Muscle of arm (tissue), 14 donors: Measurements from ENCODE around the gene CLC. TPM values are rescaled to one million over a fixed set of nuclear protein-coding genes. Genes with fewer than 3 reads are reported as not detected.
"Not testable (repeated sequence)": the region's sequence is repeated elsewhere in the genome, so short reads cannot be mapped to it uniquely, and the experiment has no call there.

Source experiments
- DNase-seq: peaks from one replicate; pipeline ENCODE4 v3.0.0-alpha.2; 2013
- long read RNA-seq, 11 donors: transcript quantifications; one replicate each; lab custom pipeline, GENCODE V29; 2026
- polyA plus RNA-seq, 12 donors: library from polyadenylated mRNA; unstranded; fragments of 120-200 nt; gene quantifications; one replicate each; pipeline ENCODE4 v1.2.1, GENCODE V29; 2013; ENCODE audit not compliant: insufficient read length in 12 of 12

The CLC gene
- polyA plus RNA-seq, result 10 to 100 TPM in 1 of 12 donors, 1 to 10 TPM in 6, under 1 TPM in 2, not detected in 3; 0.77 to 15.0 (median 1.3) TPM
- long read RNA-seq, donor 1, result 0 reads
- long read RNA-seq, donor 2, partial matches to known transcripts, result 0 of 3 reads
- long read RNA-seq, donor 2, other reads (novel, unspliced or antisense), result 0 of 3 reads
- long read RNA-seq, donor 3, partial matches to known transcripts, result 0 of 1 reads
- long read RNA-seq, donor 3, other reads (novel, unspliced or antisense), result 0 of 1 reads
- long read RNA-seq, donor 4, partial matches to known transcripts, result 0 of 1 reads
- long read RNA-seq, donor 4, other reads (novel, unspliced or antisense), result 0 of 1 reads
- long read RNA-seq, donor 5, partial matches to known transcripts, result 0 of 2 reads
- long read RNA-seq, donor 5, other reads (novel, unspliced or antisense), result 0 of 2 reads
- long read RNA-seq, donor 6, partial matches to known transcripts, result 0 of 1 reads
- long read RNA-seq, donor 6, other reads (novel, unspliced or antisense), result 0 of 1 reads
- long read RNA-seq, donor 7, result 0 reads
- long read RNA-seq, donor 8, partial matches to known transcripts, result 0 of 1 reads
- long read RNA-seq, donor 8, other reads (novel, unspliced or antisense), result 0 of 1 reads
- long read RNA-seq, donor 9, partial matches to known transcripts, result 0 of 1 reads
- long read RNA-seq, donor 9, other reads (novel, unspliced or antisense), result 0 of 1 reads
- long read RNA-seq, donor 10, result 0 reads
- long read RNA-seq, donor 11, result 0 reads

DNA sequence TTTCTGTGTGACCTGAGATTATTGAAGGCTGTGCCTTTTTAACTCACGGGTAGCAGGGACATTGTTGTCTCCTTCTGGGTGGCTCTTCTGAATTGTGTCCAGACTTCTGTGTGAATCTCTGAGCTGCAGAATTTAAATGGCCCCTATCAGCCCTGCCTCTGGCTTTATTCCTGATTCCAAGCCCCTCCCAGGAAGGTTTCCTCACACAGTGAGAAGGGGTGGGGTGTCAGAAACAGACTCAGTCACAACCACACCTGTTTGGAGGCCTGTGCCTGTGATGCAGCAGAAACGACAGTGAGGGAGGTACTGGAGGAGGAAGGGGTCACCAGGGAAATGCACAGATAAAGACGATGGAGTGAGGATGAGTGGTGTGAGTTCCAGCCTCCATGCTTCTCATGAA lies at the start of gene CLC:
TSS of gene CLC (minus strand) at position 139 of the 400 bp plus-strand sequence. CDS start at position 62, 77 bp downstream.
- DNase-seq, result no peak

DNA sequence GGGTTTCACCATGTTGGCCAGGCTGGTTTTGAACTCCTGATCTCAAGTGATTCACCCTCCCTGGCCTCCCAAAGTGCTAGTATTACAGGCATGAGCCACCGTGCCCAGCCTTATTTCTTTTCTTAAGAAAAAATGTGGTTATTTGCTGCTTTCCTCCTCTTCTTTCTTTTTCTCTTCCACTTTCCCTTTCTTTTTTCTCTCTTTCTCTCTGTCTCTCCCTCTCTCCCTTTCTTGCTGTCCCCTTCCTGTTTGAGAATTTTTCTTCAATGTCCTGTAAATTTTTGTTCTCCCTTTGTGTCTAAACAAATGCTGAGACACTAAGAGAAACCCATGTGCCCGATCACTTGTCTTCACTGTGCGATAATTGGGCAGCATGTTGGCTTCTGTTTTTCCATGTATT lies 43.1 kb upstream of the CLC start:
- no peak for DNase-seq

DNA sequence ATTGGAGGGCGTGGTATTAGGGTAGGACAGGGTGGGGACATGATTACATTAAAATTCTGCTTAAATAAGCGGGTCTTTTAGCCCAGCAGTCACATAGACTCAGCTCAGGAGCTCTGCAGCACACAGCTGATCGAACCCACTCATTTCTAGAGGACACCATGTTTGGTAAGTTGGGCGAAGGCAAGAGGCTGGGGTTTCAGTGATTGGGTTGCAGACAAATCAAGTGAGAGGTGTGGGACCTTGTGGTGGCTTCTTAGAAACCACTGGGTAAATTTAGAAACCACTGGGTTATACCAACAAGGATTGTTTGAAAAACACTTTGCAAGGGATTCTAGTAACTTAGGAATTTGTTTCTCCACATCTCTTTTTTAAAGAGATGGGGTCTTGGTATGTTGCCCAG lies 40.9 kb upstream of the CLC start, which contains the start of gene LEUTX:
TSS of gene LEUTX (plus strand) at position 92 of the 400 bp plus-strand sequence. CDS start at position 159, 67 bp downstream.
- no peak for DNase-seq

DNA sequence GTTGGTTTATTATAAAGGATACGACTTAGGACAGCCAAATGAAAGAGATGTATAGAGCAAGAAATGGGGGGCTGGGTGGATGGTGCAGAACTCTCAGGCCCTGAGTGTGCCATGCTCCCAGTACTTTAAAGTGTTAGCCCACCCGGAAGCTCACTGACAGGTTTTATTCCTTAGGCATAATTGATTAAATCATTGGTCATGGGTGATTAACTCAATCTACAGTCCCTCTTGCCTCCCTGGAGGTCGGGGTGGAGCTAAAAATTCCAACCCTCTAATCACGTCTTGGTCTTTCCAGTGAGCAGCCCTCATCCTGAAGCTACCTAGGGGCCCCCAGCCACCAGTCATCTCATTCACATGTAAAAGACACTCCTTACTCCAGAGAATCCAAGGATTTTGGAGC lies 31.0 kb upstream of the CLC start:
- DNase-seq, result no peak

DNA sequence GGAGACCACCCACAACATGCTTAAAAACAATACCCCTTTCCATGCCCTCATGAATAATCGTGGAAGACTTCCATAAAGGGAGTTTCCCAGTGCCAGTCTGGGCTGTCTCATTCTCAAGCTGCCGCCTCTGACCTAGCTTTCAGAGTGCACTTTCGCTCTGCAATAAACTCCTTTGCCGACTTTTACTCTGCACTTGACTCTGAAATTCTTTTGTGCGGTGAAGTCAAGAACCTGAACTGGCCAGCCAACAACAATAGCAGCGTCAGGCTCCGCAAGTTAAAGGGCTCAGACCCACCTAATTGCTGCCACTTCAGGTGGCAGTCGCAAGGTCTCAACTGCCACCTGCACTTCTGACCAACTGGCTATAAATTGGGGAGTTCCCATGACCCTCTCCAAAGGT lies 30.5 kb upstream of the CLC start:
- DNase-seq, result no peak

DNA sequence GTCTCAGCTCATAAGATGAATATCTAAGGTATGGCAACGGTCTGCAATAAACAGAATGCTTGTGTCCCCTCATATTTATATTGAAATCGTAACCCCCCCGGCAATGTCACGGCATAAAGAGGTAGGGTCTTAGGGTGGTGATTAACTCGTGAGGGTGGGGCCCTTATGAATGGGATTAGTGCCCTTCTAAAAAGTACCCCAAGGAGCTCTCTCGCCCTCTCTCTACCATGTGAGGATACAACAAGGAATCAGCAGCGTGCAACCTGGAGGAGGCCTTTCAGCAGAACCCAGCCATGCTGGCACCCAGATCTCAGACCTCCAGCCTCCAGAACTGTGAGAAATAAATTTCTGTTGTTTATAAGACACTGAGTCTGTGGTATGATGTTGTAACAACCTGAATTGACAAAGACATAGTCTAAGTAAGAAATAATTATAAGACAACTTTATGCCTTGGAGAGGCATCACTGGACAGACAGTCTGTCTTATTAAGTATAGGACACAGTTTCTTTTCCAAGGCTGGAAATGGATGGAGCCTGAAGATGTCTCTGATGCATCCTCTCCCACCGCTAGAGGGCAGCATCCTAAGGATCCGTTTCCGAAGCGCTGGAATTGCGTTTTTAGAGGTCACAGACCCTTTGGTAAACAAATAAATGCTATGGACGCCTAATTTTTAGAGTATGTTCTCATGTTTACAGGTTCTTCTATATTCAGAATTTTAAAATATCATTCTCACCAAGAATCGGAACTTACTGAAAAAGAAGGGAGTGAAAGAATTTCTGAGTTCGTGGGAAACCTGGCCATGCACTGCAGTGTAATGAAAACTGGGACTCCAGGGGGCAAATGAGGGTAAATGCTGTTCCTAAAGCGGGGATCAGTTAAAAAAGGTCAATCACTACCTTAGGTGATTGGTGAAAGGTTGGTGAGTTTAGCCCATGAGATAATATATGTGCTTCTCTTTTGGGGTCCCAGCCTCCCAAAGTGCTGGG lies 27.6 kb upstream of the CLC start:
- DNase-seq, result peak; percentile 13

DNA sequence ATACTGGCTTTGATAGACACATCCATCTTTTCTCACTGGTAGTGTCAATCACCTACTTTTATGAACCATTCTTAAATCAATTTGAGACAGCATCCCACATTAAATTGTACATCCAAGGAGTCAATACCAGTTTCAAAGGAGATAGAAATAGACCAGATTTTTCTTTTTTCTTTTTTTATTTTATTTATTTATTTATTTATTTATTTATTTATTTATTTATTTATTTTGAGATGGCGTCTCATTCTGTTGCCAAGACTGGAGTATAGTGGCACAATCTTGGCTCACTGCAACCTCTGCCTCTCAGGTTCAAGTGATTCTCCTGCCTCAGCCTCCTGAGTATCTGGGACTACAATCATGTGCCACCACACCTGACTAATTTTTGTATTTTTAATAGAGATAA lies 24.0 kb upstream of the CLC start:
- not testable (repeated sequence) for DNase-seq

DNA sequence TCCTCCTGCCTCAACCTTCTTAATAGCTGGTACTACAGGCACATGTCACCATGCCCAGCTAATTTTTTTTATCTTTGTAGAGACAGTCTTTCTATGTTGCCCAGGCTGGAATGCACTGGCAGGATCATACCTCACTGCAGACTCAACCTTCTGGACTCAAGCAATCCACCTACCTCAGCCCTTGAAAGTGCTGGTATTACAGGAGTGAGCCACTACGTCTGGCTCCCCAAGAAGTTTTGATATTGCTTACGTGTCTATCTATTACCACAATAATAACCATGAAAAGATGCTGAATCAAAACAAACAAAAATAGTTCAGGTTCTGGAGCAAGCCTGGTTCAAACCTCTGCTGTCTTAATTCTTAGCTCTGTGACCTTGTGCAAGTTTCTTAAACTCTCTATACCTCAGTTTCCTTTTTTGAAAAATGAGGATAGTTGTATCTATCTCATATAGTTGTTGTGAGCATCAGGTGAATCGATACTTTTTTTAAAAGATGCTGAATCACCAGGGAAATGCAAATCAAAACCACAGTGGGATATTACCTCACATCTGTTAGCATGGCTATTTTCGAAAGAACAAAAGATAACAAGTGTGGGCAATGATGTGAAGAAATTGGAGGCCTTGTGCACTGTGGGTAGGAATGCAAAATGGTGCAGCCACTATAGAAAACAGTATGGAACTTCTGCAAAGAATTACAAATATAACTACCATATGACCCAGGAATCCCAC lies 21.8 kb upstream of the CLC start:
- DNase-seq, result no peak

DNA sequence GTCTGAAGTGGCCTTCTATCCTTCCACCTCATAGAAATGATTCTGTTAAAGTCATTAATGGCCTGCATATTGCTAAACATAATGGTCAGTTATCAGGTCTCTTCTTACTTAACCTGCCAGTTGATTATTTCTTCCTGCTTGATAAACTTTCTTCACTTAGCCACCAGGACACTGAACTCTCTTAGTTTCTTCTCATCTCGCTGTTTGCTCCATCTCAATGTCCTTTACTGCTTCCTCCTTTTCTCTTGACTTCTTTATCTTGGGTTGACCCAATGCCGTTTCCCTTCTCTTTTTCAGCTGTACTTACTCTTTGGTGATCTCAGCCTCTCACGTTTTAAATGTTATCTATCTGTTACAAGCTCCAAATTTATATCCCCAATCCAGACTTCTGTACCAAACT lies 17.1 kb upstream of the CLC start:
- no peak for DNase-seq

DNA sequence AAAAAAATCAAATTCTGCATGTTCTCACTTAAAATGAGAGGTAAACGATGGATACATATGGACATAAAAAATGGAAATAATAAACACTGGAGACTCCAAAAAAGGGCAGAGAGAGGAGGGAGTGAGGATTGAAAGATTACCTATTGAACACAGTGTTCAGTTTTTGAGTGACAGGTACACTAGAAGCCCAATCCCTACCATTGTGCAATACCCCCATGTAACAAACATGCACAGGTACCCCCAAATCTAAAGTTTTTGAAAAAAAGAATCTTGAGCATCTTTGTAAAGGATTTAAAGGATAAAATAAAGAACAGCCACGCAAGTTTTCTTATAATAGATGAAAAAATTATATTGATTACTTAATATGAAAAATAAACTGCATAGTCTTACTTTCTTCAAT lies 16.7 kb upstream of the CLC start:
- no peak for DNase-seq

DNA sequence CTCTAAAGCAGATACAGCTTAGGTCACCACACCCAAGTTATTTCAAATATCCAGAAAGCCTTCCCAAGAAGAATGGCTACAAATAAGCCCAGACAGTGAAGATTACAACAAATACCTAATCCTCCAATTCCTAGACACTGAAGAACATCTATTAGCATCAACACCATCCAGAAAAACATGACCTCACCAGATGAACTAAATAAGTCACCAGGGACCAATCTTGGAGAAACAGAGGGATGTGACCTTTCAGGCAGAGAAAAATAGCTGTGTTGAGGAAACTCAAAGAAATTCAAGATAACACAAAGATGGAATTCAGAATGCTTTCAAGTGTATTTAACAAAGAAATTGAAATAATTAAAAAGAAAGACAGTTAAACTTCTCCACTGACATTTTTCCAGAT lies 15.0 kb upstream of the CLC start:
- no peak for DNase-seq

DNA sequence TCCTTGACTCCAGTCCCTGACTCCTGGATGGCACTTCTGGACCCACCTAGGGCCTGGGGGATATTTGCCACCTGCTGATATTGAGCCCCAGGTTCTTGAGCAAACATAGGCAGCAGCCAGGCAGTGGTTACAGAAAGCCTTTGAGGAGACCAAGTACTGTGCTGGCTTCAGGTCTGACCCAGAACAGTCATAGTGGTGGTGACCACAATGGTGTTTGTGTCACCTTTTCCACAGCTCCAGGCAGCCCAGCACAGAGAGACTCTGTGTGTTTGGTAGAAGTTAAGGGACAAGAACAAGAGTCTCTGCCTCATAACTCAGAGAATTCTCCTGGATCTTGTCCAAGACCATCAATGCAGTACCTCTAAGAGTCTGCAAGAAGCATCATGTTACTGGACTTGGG lies 14.6 kb upstream of the CLC start:
- no peak for DNase-seq

DNA sequence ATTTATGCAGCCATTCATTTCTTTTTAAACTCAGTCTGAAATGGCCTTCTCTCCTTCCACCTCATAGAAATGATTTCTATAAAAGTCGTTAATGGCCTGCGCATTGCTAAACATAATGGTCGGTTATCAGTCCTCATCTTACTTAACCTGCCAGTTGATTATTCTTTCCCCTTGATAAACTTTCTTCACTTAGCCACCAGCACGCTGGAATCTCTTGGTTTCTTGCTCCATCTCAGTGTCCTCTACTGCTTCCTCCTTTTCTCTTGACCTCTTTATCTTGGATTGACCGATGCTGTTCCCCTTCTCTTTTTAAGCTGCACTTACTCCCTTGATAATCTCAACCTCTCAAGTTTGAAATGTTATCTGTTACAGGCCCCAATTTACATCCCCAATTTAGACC lies 12.2 kb upstream of the CLC start:
- no peak for DNase-seq

DNA sequence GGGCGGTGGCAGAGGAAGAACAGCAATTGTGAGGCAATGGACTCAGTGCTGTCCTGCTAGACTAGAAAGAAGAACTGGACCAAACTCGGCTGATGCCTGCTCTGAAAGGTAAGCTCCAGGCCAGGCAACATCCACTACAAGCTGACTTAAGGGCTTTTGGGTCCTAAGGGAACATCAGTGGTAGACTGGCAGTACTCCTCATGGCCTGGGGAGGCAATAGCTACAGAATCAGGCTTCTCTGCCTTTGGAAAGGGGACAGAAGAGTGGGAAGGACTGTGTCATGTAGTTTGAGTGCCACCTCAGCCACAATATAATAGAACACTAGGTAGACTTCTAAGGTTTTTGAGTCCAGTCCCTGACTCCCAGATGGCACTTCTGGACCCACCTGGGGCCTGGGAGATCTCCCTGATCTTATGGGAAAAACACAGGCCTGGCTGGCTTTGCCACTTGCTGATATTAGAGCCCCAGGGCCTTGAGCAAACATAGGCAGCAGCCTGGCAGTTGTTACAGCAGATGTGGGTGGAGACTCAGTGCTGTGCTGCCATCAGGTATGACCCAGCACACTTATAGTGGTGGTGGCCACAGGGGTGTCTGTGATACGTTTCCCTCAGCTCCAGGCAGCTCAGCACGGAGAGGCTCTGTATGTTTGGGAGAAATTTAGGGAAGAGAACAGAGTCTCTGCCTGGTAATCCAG lies 9.2 kb upstream of the CLC start:
- no peak for DNase-seq

DNA sequence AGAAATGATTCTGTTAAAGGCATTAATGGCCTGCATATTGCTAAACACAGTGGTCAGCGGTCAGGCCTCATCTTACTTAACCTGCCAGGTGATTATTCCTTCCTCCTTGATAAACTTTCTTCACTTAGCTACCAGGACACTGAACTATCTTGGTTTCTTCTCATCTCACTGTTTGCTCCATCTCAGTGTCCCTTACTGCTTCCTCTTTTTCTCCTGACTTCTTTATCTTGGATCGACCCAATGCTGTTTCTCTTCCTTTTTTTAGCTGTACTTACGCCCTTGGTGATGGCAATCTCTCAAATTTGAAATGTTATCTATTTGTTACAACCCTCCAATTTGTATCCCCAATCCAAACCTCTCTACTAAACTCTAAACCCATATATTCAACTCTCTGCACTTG lies 7.8 kb upstream of the CLC start:
- DNase-seq, result no peak

DNA sequence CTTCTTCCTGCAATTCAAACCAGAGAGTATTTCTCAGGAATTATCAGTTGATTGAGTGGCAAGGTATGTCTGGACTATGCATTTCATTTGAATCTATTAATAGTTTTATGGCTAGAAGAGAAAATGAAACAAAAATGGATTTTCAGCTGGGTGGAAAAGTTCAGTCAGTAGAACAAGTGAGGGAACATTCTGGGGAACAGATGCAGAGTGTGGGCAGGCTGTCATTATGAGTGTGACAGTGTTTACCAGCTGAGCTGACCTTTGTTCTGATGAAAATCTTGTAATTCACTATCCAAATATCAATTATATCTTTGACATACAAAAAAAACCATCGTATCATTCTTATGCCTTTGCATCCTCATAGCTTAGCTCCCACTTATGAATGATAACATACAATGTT lies 2.6 kb upstream of the CLC start:
- no peak for DNase-seq

DNA sequence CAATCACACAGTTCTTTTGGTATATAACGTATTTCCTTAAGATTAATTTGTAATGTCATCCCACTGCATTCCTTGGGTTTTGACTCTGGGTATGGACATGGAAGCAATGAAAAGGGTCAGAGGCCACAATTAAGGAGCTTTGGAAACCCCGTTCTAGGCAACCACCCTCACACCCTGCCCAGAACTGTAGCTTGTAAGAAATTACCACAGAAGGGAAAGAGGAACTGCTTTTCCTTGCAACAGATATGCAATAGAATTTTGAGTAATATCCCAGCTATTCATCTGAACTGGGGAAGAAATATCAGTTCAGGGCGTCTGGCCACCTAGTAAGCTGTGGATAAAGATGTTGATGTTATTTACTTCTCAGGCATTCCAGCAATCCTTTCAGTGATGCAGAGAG lies 985 bp upstream of the CLC start:
- no peak for DNase-seq

DNA sequence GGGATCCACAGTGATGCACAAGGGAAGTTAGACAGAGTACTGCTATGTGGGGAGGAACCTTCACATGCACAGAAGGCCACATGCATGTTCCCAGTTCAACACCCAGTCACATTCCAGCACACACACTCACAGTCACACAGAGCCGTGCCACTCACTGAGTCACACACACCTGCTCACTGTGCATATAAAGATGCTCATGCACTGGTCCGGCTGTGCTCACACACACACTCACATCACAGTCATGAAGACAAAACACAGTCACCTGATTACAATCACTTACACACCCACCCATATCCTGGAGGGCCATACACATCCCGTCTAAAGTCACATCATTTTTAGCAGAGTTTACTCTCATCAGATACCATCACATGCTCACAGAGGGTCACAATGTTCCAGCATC lies 478 bp downstream of the CLC start:
- no peak for DNase-seq

DNA sequence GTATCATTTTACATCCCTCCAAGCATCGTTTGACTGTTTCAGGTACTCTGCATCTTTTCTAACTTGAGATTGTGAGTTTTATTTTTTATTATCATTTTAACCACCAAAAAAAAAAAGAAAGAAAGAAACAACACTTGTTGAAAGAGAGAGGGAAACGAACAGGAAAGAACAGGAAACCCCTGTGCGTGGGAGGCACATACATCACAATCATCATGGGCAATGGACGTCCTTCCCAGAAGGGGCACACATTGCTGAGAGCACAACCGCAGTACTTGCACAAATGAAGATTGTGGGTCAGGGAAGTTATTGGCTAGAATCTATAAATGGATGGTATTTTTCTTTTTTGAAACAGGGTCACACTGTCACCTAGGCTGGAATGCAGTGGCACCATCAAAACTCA lies 1.7 kb downstream of the CLC start:
- no peak for DNase-seq

DNA sequence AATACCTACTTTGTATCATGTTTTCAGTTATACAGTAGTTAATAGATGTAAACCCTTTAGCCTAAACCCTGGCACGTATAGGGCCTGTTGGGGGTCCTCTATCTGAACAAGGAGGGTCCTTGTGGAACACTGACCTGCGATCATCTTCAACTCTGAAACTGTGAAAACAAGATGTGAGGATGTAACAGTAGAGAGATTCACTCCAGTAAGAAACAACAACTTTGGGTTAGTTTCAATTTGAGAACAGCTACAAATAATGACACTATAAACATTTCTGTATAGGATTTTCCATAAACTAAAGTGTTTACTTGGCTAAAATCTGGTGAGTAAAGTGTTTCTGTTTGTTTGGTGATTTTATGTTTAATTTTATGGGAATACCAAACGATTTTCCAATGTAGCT lies 2.1 kb downstream of the CLC start:
- DNase-seq, result no peak

DNA sequence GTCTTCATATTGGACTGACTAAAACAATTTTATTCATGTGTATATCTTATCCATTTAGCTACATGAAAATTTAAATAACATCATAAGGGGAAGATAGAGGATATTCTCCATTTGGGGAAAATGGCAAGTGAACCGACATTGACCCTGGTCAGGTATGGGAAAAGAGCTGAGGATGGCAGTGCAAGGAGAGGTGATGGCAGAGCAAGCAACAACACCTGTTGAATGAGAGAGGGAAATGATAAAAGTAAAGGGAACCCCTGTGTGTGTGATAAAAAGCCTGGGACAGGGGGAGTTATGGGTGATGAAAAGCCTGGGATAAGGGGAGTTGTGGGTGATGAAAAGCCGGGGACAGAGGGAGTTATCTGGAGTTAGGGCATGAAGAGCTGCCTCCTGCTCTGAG lies 4.0 kb downstream of the CLC start:
- DNase-seq, result no peak
